K562 (cell line): Measurements from ENCODE around the gene MERTK. TPM values are rescaled to one million over a fixed set of nuclear protein-coding genes. Genes with fewer than 3 reads are reported as not detected.

Experiments
- ATAC-seq: fragments of 200-7000 bp; cut with Tn5 transposase; 3 replicates; pipeline ENCODE4 v1.9.1; 2020; ENCODE audit warnings: moderate library complexity
- BruUV-seq: library from RNA; stranded (reverse); fragments of 400-500 nt; replicated peaks from 2 replicates; lab custom pipeline; 2021; lab: Mats Ljungman, UMichigan
- CTCF ChIA-PET: fragments of 300-600 bp; formaldehyde crosslinking; extraction: SDS; loops from one replicate; lab custom pipeline; 2021; ENCODE audit warnings: low intra/inter-chr PET ratio; lab: Yijun Ruan, JAX
- POLR2A ChIA-PET: fragments of 300-600, 350-650 bp; sonication (Branson Sonifier 250); formaldehyde crosslinking; extraction: SDS; loops from one replicate; lab custom pipeline; 2021; ENCODE audit warnings: antibody characterized with exemption, inconsistent platforms; lab: Yijun Ruan, JAX
- DNase-seq, 4 experiments: peaks; one replicate each; pipeline versions ENCODE4 v3.0.0 to v3.0.0-alpha.2; 2011 to 2018; ENCODE audit warnings: low spot score in 3 of 4, mixed read lengths in 3 of 4; ENCODE audit errors: extremely low read depth in 1 of 4
- FAIRE-seq: peaks from 2 replicates; lab custom pipeline; 2011; peaks lifted over from hg19 to GRCh38; lab: Jason Lieb, UNC
- H2AFZ ChIP-seq: 2 replicates; pipeline ENCODE4 v1.6.0; 2011; ENCODE audit warnings: low read depth, low read length, control low read depth, inconsistent platforms
- H3K27ac ChIP-seq: fragments of 200-600 bp; 3 replicates; pipeline ENCODE4 v1.8.0; 2011; ENCODE audit warnings: low read depth, mild to moderate bottlenecking, control low read depth, inconsistent platforms, low read length, moderate library complexity, mixed read lengths; ENCODE audit errors: extremely low read depth
- H3K27me3 ChIP-seq, 2 experiments: fragments of 300-600 bp in 1 of 2; 2 replicates in 1 of 2; 3 replicates in 1 of 2; pipeline versions ENCODE4 v1.6.0 to v1.8.0; 2011; ENCODE audit warnings: inconsistent platforms in 2 of 2, low read length in 2 of 2, mild to moderate bottlenecking in 1 of 2, mixed read lengths in 1 of 2, moderate library complexity in 1 of 2; ENCODE audit not compliant: control insufficient read depth in 2 of 2, insufficient read depth in 2 of 2
- H3K36me3 ChIP-seq: fragments of 300-600 bp; 3 replicates; pipeline ENCODE4 v1.8.0; 2011; ENCODE audit warnings: mild to moderate bottlenecking, low read length, inconsistent platforms; ENCODE audit not compliant: control insufficient read depth, insufficient read depth
- H3K4me1 ChIP-seq, 2 experiments: fragments of 200-600 bp in 1 of 2; replicated peaks in 1 of 2; 2 replicates in 1 of 2; 3 replicates in 1 of 2; pipeline versions ENCODE4 v1.5.1 to v1.8.0; 2011; ENCODE audit warnings: inconsistent platforms in 2 of 2, low read length in 2 of 2, mild to moderate bottlenecking in 1 of 2, mixed read lengths in 1 of 2, moderate library complexity in 1 of 2; ENCODE audit not compliant: control insufficient read depth in 2 of 2, insufficient read depth in 2 of 2
- H3K4me2 ChIP-seq: 2 replicates; pipeline ENCODE4 v1.6.1; 2011; ENCODE audit warnings: low read length, control low read depth, inconsistent platforms, mixed read lengths; ENCODE audit not compliant: insufficient read depth
- H3K4me3 ChIP-seq: fragments of 200-600 bp; sonication (generic), shearing (Covaris generic); 2 replicates; pipeline ENCODE4 v1.5.1; 2016; ENCODE audit warnings: control low read depth, inconsistent platforms
- H3K79me2 ChIP-seq: fragments of 200-600 bp; 3 replicates; pipeline ENCODE4 v1.8.0; 2011; ENCODE audit warnings: low read length, inconsistent platforms; ENCODE audit not compliant: control insufficient read depth, insufficient read depth
- H3K9ac ChIP-seq, 2 experiments: 2 replicates each; pipeline versions ENCODE4 v1.6.0 to v1.6.1; 2011; ENCODE audit warnings: low read depth in 2 of 2, low read length in 2 of 2, control low read depth in 1 of 2, inconsistent platforms in 1 of 2, mild to moderate bottlenecking in 1 of 2, mixed read lengths in 1 of 2; ENCODE audit not compliant: insufficient read depth in 1 of 2
- H3K9me1 ChIP-seq: one replicate; pipeline ENCODE4 v1.6.0; 2011; ENCODE audit warnings: inconsistent platforms, mild to moderate bottlenecking, low read length, moderate library complexity; ENCODE audit not compliant: control insufficient read depth, insufficient read depth
- H3K9me3 ChIP-seq: replicated peaks from 2 replicates; pipeline ENCODE4 v1.5.1; 2011; ENCODE audit warnings: low read depth, low read length, inconsistent platforms; ENCODE audit not compliant: control insufficient read depth, insufficient read depth
- H4K20me1 ChIP-seq: replicated peaks from 2 replicates; pipeline ENCODE4 v1.6.1; 2011; ENCODE audit warnings: low read length, inconsistent platforms, mixed read lengths; ENCODE audit not compliant: control insufficient read depth, insufficient read depth
- CHD2 ChIP-seq: IDR thresholded peaks from 2 replicates; pipeline ENCODE4 v1.6.1; 2011; ENCODE audit warnings: low read depth, low read length
- GTF3C2 ChIP-seq: IDR thresholded peaks from 3 replicates; pipeline ENCODE4 v1.6.1; 2011; ENCODE audit warnings: borderline replicate concordance, mild to moderate bottlenecking, moderate library complexity; ENCODE audit not compliant: insufficient read length; ENCODE audit errors: extremely low read depth
- HINFP ChIP-seq: fragments of 450-650 bp; conservative IDR thresholded peaks from 2 replicates; pipeline ENCODE4 v1.6.1; 2016; ENCODE audit warnings: missing genetic modification characterization, low read depth, mild to moderate bottlenecking, control low read depth, missing compliant biosample characterization
- MNT ChIP-seq, 2 experiments: fragments of 450-650 bp; conservative IDR thresholded peaks; 2 replicates each; pipeline ENCODE4 v1.6.1; 2017; ENCODE audit warnings: mild to moderate bottlenecking in 2 of 2, moderate library complexity in 2 of 2
- RBM34 ChIP-seq: fragments of 200-400 bp; formaldehyde crosslinking; IDR thresholded peaks from 2 replicates; pipeline ENCODE4 v1.6.1; 2018; ENCODE audit warnings: low read length, borderline replicate concordance; ENCODE audit not compliant: insufficient read depth
- RNF2 ChIP-seq: sonication (generic); IDR thresholded peaks from 2 replicates; pipeline ENCODE4 v1.6.1; 2016
- SREBF2 ChIP-seq: sonication (generic); formaldehyde crosslinking; IDR thresholded peaks from 2 replicates; pipeline ENCODE4 v1.4.0; 2020; ENCODE audit warnings: mild to moderate bottlenecking, missing genetic modification reagents
- STAG1 ChIP-seq: sonication (generic); formaldehyde crosslinking; IDR thresholded peaks from 2 replicates; pipeline ENCODE4 v1.5.0; 2020; ENCODE audit warnings: missing genetic modification reagents, borderline replicate concordance
- ZFP30 ChIP-seq: fragments of 250-450 bp; sonication (Bioruptor Pico); IDR thresholded peaks from 2 replicates; pipeline ENCODE4 v1.8.0; 2022; ENCODE audit warnings: moderate library complexity, mild to moderate bottlenecking, inconsistent platforms, borderline replicate concordance
- ZNF274 ChIP-seq: IDR thresholded peaks from 2 replicates; pipeline ENCODE4 v1.6.1; 2011; ENCODE audit warnings: low read depth, mild to moderate bottlenecking, low read length, moderate library complexity, borderline replicate concordance
- WGBS: fragments of 100-300 bp; shearing (Covaris generic); methylation state at CpG from one replicate; pipeline ENCODE4 v1.1.6; 2016; ENCODE audit warnings: low coverage, mixed read lengths; ENCODE audit not compliant: insufficient coverage; ENCODE audit errors: missing lambda C conversion rate; 5-methylcytosine and 5-hydroxymethylcytosine counted together
- in situ Hi-C: fragments of 300-500 bp; cut with MboI; formaldehyde crosslinking; loops from 4 replicates; pipeline ENCODE4 v1.15.0; 2018; ENCODE audit warnings: inconsistent platforms, mixed read lengths
- intact Hi-C: fragments of 100-400 bp; cut with micrococcal nuclease; formaldehyde crosslinking; loops from 2 replicates; pipeline ENCODE4 v1.14.2; 2022
- polyA plus RNA-seq, 8 experiments: library from polyadenylated mRNA; depleted of rRNA in 4 of 8; stranded (reverse) in 5 of 8; unstranded in 3 of 8; fragments of >200 nt; fragmentation: Nextera tagmentation in 2 of 8; fragmentation: Illumina TruSeq in 1 of 8; extraction: Ambion mirVana in 2 of 8; extraction: Trizol in 1 of 8; gene quantifications; 2 replicates each; pipeline versions ENCODE4 v1.2.1 to v1.2.3, GENCODE V29; 2011 to 2014; ENCODE audit warnings: inconsistent platforms in 1 of 8, missing spikeins in 1 of 8
- total RNA-seq, 7 experiments: library from RNA; depleted of rRNA in 6 of 7; stranded (reverse); fragments of >200 nt in 6 of 7; fragmentation: Illumina TruSeq in 2 of 7; extraction: Trizol in 2 of 7; gene quantifications; 2 replicates each; pipeline versions ENCODE4 v1.2.1 to v1.2.3, GENCODE V29; 2011 to 2021; ENCODE audit warnings: low replicate concordance in 1 of 7

Gene MERTK
- total and polyA plus RNA-seq, 9 of the 15 experiments (the other 6 are each of a cell fraction or from before 2014, with no cell fraction given): 0.23 to 1.6 (median 0.74) TPM

DNA sequence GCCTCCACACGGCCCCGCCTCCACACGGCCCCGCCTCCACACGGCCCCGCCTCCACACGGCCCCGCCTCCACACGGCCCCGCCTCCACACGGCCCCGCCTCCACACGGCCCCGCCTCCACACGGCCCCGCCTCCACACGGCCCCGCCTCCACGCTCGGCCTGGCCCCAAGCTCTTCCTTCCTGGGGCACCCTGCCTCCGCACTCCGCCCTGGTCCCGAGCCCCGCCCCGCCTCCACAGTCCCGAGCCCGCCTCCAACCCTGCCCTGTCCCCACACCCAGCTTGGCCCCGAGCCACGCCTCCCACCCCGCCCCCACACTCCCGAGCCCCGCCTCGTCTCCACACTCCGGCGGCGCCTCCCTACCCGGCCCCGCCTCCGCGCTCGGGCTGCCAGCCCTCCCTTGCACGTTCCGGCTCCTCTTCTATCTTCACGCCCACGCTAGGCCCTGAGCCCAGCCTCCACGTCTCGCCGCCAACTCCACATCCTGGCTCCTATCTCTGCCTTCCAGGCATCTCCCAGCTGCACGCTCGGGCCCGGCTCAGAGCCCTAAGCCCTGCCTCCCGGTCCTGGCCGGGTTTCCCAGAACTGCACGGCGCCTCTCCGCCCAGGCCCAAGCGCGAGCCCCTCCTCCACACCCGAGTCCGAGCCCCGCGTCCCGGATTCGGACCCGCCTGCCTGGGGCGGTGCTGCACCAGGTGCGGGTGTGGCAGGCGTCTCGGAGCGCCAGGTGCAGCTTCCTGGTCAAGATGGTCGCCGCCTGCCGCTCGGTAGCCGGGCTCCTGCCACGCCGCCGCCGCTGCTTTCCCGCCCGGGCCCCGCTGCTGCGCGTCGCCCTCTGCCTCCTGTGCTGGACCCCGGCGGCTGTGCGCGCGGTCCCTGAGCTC lies 156.7 kb downstream of the MERTK start, which contains the start of gene TMEM87B (continued):
- TF ChIP-seq GTF3C2: no peak

DNA sequence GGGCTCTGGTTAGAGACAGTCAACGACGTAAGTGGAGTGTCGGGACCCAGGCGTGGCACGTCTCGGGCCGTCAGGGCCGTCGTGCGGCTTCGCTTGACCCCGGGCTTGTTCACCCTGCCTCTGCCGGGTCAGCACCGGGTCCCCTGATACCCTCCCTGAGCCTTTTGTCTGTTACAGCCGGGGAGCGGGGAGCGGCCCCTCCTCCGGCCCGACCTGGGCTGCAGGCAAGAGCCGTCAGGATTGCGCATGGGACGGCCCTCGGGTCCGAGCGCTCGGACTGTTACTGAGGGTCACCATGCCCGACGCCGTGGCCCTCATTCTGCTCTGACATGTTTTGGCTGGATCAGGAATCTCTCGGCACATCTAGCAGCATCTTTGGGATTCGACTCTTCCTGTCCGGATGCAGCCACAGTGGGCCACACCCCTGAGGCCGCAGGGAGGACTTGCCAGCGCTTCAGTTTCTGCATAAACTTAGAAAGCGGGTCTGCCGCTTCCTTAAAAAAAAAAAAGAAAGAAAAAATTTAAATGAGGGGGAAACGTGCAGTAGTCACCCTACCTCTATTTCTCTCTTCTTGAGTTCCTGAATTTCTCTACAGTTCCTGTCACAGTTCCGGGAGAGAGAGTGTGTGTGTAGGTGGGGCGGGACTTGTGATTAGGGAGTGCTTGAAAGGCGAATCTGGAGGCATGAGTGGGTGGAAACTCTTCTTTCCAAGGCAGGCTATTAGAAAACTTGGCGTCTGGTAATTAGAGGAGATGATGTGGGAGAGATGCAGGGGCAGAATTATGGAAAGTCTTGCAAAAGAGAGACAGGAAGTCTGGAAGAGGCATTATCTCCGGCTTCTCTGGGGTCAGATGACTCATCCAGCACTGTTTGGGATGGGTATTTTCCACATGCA lies 157.6 kb downstream of the MERTK start:
- TSS peak; percentile 81 for BruUV-seq
- 0% methylated on average over 30 of the region's 42 CpGs for WGBS
- Histone ChIP-seq H3K4me3 (peak overlapping the region; percentile 64), H3K27me3 (no peaks in the 10 kb centered on the region), H3K36me3 (peaks cover 11% of the 10 kb centered on the region; the same call in 1 of the 3 replicates), H2AFZ (peak overlapping the region; percentile 84), H3K9ac (peak overlapping the region; percentile 80 to 97), H3K79me2 (peaks cover 34% of the 10 kb centered on the region), H3K9me3 (no peaks in the 10 kb centered on the region), H4K20me1 (no peaks in the 10 kb centered on the region), H3K27ac (peak overlapping the region; percentile 91), H3K9me1 (no peaks in the 10 kb centered on the region), H3K4me1 (peaks cover 14 to 26% of the 10 kb centered on the region in 2 experiments; a peak in 4 of 5 replicates), H3K4me2 (peak overlapping the region; percentile 82)
- in situ Hi-C loops (no loop called here), intact Hi-C loops (loop anchor here (5.0 kb wide), 1 partner anchor 51 kb away; no protein-coding TSS in a partner anchor)
- CTCF ChIA-PET: interaction anchor here (0.6 kb wide), 1 partner anchor 406 kb away, joined by 3 read pairs; no protein-coding TSS in a partner anchor
- POLR2A ChIA-PET: interaction anchor here (0.8 kb wide), 1 partner anchor 133 kb away, joined by 3 read pairs; no protein-coding TSS in a partner anchor
- FAIRE-seq (peak; percentile 88), ATAC-seq (peak; percentile 4), DNase-seq (peak; percentile 23 to 79 (median 32))
- TF ChIP-seq MNT (conservative IDR thresholded peaks at IDR 0.05) (peak; percentile 18 to 23; a peak in 1 of 4 replicates), STAG1 (no peak), ZFP30 (CRISPR knock-in tag) (no peak), ZNF274 (no peak), RBM34 (no peak), HINFP (tag) (no peak), RNF2 (no peak), CHD2 (no peak), SREBF2 (CRISPR knock-in tag) (no peak)
